NCI-H1417 treated with DMSO at 0.1 percent for 48 hours (cell line): ENCODE results near the gene OPRL1.

Experiments used
- DNase-seq: peaks from one replicate; lab custom pipeline; 2025; lab: John Stamatoyannopoulos, UW

Gene OPRL1

GRCh38 chr20:64104667-64105451, 25.0 kb downstream of the OPRL1 start:
- no peak for DNase-seq

- no peak for DNase-seq
Measured at GRCh38 chr20:64105846-64106434, 26.1 kb downstream of the OPRL1 start.

- no peak for DNase-seq
Measured at GRCh38 chr20:64106435-64106961, 26.6 kb downstream of the OPRL1 start.

GRCh38 chr20:64106981-64107735, 27.3 kb downstream of the OPRL1 start, which contains the start of gene NPBWR2:
NPBWR2 (minus strand) TSS chr20:64107565; CDS start chr20:64106831, 734 bp downstream.
- no peak for DNase-seq

DNA sequence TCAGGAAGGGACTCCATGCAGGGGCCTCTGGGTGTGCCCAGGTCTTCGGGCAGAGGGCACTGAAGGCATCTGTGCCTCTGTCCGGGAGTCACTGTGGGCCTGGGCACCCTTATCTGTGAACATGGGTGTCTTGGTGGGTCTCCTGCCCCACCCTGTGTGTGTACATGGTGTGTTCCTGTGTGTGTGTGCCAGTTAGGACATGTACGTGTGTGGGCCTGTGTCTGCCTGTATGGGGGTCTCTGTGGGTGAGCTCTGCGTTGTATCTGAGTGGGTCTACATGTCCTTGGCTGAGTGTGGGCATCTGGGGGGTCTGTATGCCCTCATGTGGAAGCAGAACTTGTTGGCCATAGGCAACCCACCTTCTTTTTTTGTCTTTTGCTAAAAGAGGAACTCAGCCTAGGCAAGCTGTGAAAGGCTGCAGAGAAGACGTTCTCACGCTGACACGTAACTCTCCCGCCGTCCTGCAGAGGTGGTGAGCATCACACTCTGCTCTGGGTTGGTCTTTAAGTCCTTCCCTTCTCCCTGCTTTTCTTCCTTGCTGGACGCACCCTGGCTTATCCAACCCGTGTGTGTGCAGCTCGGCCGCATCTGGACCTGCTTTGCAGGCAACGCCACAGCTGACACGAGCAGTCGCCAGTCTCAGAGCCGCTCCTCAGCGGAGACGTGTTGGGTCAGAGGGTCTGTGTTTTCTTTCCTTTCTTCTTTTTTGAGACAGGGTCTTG, 28.0 kb downstream of the OPRL1 start:
- no peak for DNase-seq

GRCh38 chr20:64108731-64109681, 29.1 kb downstream of the OPRL1 start:
- no peak for DNase-seq

- DNase-seq, result no peak
Measured at GRCh38 chr20:64109831-64110391, 30.0 kb downstream of the OPRL1 start.

DNA sequence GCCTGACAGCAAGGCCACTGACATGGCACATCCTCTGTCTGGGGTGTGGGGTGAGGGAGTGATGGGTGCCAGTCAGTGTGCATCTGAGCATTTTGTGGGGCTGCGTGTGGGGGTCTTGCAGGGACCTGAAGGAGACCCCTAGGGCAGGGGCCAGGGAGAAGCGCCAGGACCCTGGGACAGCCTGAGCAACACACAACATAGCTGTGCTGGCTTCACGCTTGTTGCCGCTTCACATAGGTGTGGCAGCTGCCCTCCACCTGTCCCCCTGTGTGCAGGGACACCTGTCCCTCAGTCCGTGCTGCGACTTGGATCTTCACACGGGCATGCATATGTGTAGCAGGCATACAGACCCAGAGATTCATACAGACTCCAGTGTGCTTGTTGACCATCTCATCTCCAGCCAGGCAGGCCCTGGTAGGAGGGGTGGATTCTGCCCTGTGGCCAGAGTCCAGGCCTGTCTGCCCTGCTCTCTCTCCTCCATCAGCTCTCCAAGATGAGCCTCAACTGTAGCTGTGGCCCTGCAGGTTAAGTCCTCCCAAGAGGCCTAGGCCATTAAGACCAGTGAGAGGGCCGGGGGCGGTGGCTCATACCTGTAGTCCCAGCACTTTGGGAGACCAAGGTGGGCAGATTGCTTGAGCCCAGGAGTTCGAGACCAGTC, 30.7 kb downstream of the OPRL1 start:
- DNase-seq, result no peak

GRCh38 chr20:64111841-64112641, 32.2 kb downstream of the OPRL1 start:
- DNase-seq, result no peak

DNA sequence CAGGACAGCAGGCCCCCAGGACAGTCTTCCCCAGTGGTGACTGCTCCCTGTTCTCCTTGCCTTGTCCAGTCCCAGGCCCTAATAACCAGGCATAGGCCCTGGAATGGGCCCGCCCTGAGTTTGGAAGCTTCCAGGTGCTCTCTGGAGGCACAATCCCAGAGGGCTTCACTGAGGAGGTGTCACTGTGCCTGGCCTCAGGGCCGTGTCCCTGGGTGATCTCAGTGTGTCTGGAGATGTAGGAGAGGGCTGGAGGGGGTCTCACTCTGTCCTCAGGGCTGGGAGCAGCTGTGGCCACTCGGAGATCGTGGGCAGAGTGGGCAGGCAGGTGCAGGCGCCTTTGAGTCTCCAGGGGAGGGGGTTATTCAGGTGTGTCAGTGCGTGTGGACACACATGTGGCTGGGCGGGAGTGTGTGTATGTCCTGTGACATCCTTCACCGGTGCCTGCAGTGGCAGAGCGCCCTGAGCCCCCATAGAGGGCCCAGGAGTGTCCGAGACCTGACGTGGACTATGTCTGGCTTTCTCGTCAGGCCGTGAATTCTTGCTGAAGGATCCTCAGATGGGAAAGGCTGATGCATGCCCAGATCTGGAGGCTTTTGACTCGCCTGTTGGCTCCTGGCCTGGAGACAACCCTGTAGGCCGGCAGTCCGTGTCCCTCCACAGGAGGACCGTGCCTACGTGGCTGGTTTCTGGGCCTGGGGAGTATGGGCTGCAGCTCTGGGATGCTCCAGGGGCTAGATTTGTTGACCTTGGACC, 33.0 kb downstream of the OPRL1 start:
- no peak for DNase-seq

- DNase-seq, result no peak
Measured at GRCh38 chr20:64113444-64113775, 33.5 kb downstream of the OPRL1 start.

DNA sequence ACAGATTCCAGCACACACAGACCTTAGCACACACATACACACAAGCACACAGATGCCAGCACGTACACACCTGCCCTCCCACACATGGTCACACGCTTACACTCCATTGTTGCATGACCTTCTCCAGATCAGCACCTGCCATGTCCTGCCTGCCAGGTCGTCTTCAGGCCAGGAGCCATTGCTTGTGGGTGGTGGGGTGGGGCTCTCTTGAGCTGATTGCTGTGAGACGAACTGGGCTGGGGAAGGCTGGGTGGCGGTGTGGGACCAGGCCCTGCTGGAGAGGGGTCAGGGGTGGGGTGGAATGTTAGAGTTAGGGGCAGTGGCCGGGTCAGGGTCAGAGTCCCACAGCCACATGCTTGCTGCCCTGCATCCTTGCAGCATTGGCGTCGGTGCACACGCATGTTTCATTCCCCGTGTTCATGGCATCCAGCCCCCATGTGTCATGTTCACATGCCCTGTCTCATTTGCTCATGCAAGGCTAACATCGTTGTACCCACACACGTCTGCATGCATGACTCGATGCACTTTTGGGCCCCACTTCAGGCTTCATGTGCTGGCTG, 34.0 kb downstream of the OPRL1 start:
- no peak for DNase-seq

GRCh38 chr20:64114356-64114971, 34.6 kb downstream of the OPRL1 start:
- DNase-seq, result no peak

DNA sequence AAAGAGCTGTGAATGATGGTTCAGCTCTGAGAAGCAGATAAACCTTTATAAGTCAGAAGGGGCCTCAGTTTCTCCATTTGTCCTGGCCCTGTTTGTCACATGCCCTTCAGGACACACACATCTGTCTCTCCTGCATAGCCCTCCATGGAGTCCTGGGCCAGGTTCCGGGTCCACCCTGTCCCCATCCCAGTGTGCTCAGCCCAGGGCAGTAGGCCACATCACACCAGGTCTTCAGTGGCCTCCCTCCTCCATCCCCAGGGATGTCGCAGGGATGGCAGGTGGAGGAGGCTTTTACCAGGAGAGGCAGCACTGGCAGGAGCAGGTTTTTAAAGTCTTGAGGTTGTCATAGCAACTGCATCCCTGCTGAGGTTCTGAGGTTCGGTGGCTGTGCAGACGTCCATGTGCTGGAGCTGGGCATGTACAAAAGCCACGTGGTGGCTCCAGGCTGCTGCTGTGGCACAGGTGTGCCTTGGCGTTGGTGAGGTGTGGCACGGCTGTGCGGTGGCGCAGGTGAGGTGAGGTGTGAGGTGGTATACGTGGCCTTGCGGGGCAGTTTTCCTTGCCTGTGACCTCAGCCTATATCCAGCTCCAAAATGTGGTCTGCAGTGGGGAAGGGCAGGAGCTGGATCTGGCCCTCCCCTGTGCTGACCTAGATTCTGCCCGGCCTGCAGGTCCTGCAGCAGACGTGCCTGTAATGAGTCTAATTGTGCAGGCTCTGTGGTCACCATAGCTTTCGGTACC, 35.5 kb downstream of the OPRL1 start:
- peak; percentile 53 for DNase-seq

- no peak for DNase-seq
Measured at GRCh38 chr20:64116016-64116415, 36.1 kb downstream of the OPRL1 start.

- DNase-seq, result no peak
Measured at GRCh38 chr20:64116541-64117431, 36.9 kb downstream of the OPRL1 start.
